EL (cell line): ENCODE measurements around the gene RABL2B.

Experiments
- DNase-seq: peaks from one replicate; pipeline ENCODE4 v3.0.0-alpha.2; 2016

RABL2B gene

GRCh38 chr22:50722048-50722701 is 61.3 kb downstream of the RABL2B start:
- DNase-seq = no peak

- DNase-seq = no peak
These were observed 62.1 kb downstream of the RABL2B start for GRCh38 chr22:50721257-50721844.

- DNase-seq = no peak
These were observed 62.9 kb downstream of the RABL2B start for GRCh38 chr22:50720301-50721256.

GRCh38 chr22:50719814-50720300 is 63.6 kb downstream of the RABL2B start:
- no peak for DNase-seq

GRCh38 chr22:50718352-50718709 is 65.1 kb downstream of the RABL2B start:
- no peak for DNase-seq

GRCh38 chr22:50717709-50718351 is 65.6 kb downstream of the RABL2B start:
- no peak for DNase-seq
